Cerebellar cortex (tissue), 1 donor: ENCODE data around the gene ISG20L2.
"Not testable (repeated sequence)": the region's sequence is repeated elsewhere in the genome, so short reads cannot be mapped to it uniquely, and the experiment has no call there.

Experiments
- DNase-seq: peaks from one replicate; pipeline ENCODE4 v3.0.0-alpha.2; 2015; ENCODE audit warnings: low spot score

ISG20L2 gene

GRCh38 chr1:156728599-156729462 lies at the start of gene ISG20L2:
ISG20L2 (minus strand) TSS chr1:156728766; CDS start chr1:156727652, 1,114 bp downstream.
- DNase-seq: peak; percentile 99

GRCh38 chr1:156777573-156777972 lies 49.0 kb upstream of the ISG20L2 start:
- no peak for DNase-seq

- DNase-seq: no peak
Observed at GRCh38 chr1:156776942-156777341, 48.4 kb upstream of the ISG20L2 start.

GRCh38 chr1:156775799-156776198 lies 47.2 kb upstream of the ISG20L2 start:
- no peak for DNase-seq

- DNase-seq: no peak
Observed at GRCh38 chr1:156773607-156774006, 45.0 kb upstream of the ISG20L2 start.

GRCh38 chr1:156772728-156773497 lies 44.3 kb upstream of the ISG20L2 start:
- DNase-seq: no peak

- no peak for DNase-seq
Observed at GRCh38 chr1:156772222-156772621, 43.7 kb upstream of the ISG20L2 start.

GRCh38 chr1:156768610-156769295 lies 40.2 kb upstream of the ISG20L2 start:
- DNase-seq: no peak

- peak; percentile 42 for DNase-seq
Observed at GRCh38 chr1:156767879-156768604, 39.5 kb upstream of the ISG20L2 start.

- DNase-seq: peak; percentile 100
Observed at GRCh38 chr1:156767101-156767878, 38.7 kb upstream of the ISG20L2 start, which contains the start of gene PRCC. PRCC (plus strand) TSS chr1:156767535; CDS start chr1:156767772, 237 bp downstream.

- DNase-seq: peak; percentile 56
Observed at GRCh38 chr1:156766298-156767100, 37.9 kb upstream of the ISG20L2 start.

- no peak for DNase-seq
Observed at GRCh38 chr1:156765666-156766065, 37.1 kb upstream of the ISG20L2 start.

- DNase-seq: not testable (repeated sequence)
Observed at GRCh38 chr1:156765136-156765535, 36.6 kb upstream of the ISG20L2 start.

GRCh38 chr1:156760796-156761104 lies 32.2 kb upstream of the ISG20L2 start:
- DNase-seq: no peak

GRCh38 chr1:156760092-156760795 lies 31.7 kb upstream of the ISG20L2 start:
- peak; percentile 89 for DNase-seq

GRCh38 chr1:156757572-156758253 lies 29.1 kb upstream of the ISG20L2 start:
- not testable (repeated sequence) for DNase-seq

- DNase-seq: no peak
Observed at GRCh38 chr1:156756355-156756754, 27.8 kb upstream of the ISG20L2 start.

- no peak for DNase-seq
Observed at GRCh38 chr1:156755527-156755950, 27.0 kb upstream of the ISG20L2 start.

GRCh38 chr1:156754219-156754618 lies 25.7 kb upstream of the ISG20L2 start:
- no peak for DNase-seq
